SK-N-SH treated with all-trans-retinoic acid at 6 μM for 48 hours (cell line): ENCODE data around the gene TKT.

Source experiments
- ATAC-seq: fragments of 200-7000 bp; cut with Tn5 transposase; 3 replicates; pipeline ENCODE4 v1.9.1; 2020; ENCODE audit warnings: mild to moderate bottlenecking, moderate library complexity
- ARNTL ChIP-seq: fragments of 450-650 bp; formaldehyde crosslinking; IDR thresholded peaks from 2 replicates; pipeline ENCODE4 v1.5.0; 2020; ENCODE audit warnings: low read depth, mild to moderate bottlenecking, moderate library complexity, borderline replicate concordance
- CREB5 ChIP-seq: fragments of 250-450 bp; sonication (Bioruptor Pico); IDR thresholded peaks from 2 replicates; pipeline ENCODE4 v1.5.1; 2020; ENCODE audit warnings: low read depth, mild to moderate bottlenecking, moderate library complexity
- CSDC2 ChIP-seq: fragments of 250-450 bp; sonication (Bioruptor Pico); IDR thresholded peaks from 2 replicates; pipeline ENCODE4 v1.5.0; 2020; ENCODE audit warnings: mild to moderate bottlenecking, moderate library complexity
- CSRNP3 ChIP-seq: fragments of 250-450 bp; sonication (Bioruptor Pico); IDR thresholded peaks from 2 replicates; pipeline ENCODE4 v1.5.1; 2021; ENCODE audit warnings: mild to moderate bottlenecking, moderate library complexity
- ESRRG ChIP-seq: fragments of 250-450 bp; sonication (Bioruptor Pico); IDR thresholded peaks from 2 replicates; pipeline ENCODE4 v1.6.1; 2021; ENCODE audit warnings: mild to moderate bottlenecking
- GLIS3 ChIP-seq: fragments of 250-450 bp; sonication (Bioruptor Pico); IDR thresholded peaks from 2 replicates; pipeline ENCODE4 v1.5.0; 2020; ENCODE audit warnings: mild to moderate bottlenecking, moderate library complexity
- ISL1 ChIP-seq: fragments of 250-450 bp; sonication (Bioruptor Pico); IDR thresholded peaks from 2 replicates; pipeline ENCODE4 v2.1.2; 2022; ENCODE audit warnings: mild to moderate bottlenecking, moderate library complexity
- PATZ1 ChIP-seq: fragments of 250-450 bp; sonication (Bioruptor Pico); IDR thresholded peaks from 2 replicates; pipeline ENCODE4 v1.8.0; 2020; ENCODE audit warnings: mild to moderate bottlenecking, moderate library complexity, borderline replicate concordance
- POU6F1 ChIP-seq: fragments of 250-450 bp; sonication (Bioruptor Pico); IDR thresholded peaks from 2 replicates; pipeline ENCODE4 v1.8.0; 2021; ENCODE audit warnings: low read depth, mild to moderate bottlenecking, moderate library complexity, borderline replicate concordance
- PPARA ChIP-seq: fragments of 250-450 bp; sonication (Bioruptor Pico); IDR thresholded peaks from 2 replicates; pipeline ENCODE4 v1.5.0; 2020; ENCODE audit warnings: mild to moderate bottlenecking, borderline replicate concordance
- SNAI2 ChIP-seq: fragments of 250-450 bp; sonication (Bioruptor Pico); IDR thresholded peaks from 2 replicates; pipeline ENCODE4 v1.5.0; 2020; ENCODE audit warnings: mild to moderate bottlenecking, moderate library complexity
- TOX ChIP-seq: fragments of 250-450 bp; sonication (Bioruptor Pico); IDR thresholded peaks from 2 replicates; pipeline ENCODE4 v1.8.0; 2021; ENCODE audit warnings: mild to moderate bottlenecking, moderate library complexity, borderline replicate concordance
- TSHZ2 ChIP-seq: fragments of 250-450 bp; sonication (Bioruptor Pico); IDR thresholded peaks from 2 replicates; pipeline ENCODE4 v1.5.0; 2020; ENCODE audit warnings: mild to moderate bottlenecking, moderate library complexity
- ZC3H10 ChIP-seq: fragments of 250-450 bp; sonication (Bioruptor Pico); IDR thresholded peaks from 2 replicates; pipeline ENCODE4 v1.5.1; 2021; ENCODE audit warnings: mild to moderate bottlenecking, moderate library complexity
- ZFP3 ChIP-seq: fragments of 250-450 bp; sonication (Bioruptor Pico); IDR thresholded peaks from 2 replicates; pipeline ENCODE4 v1.5.0; 2020; ENCODE audit warnings: mild to moderate bottlenecking, moderate library complexity
- ZFP30 ChIP-seq: fragments of 450-650 bp; formaldehyde crosslinking; IDR thresholded peaks from 2 replicates; pipeline ENCODE4 v1.5.0; 2022; ENCODE audit warnings: mild to moderate bottlenecking, moderate library complexity
- ZNF565 ChIP-seq: fragments of 450-650 bp; formaldehyde crosslinking; conservative IDR thresholded peaks from 2 replicates; pipeline ENCODE4 v1.5.0; 2020; ENCODE audit warnings: low read depth, mild to moderate bottlenecking, moderate library complexity
- ZNF70 ChIP-seq: fragments of 450-650 bp; formaldehyde crosslinking; IDR thresholded peaks from 2 replicates; pipeline ENCODE4 v1.5.0; 2020; ENCODE audit warnings: mild to moderate bottlenecking, moderate library complexity

Gene TKT

GRCh38 chr3:53224536-53224935, 31.3 kb downstream of the TKT start (continued):
- no peak for TF ChIP-seq ZFP30 (CRISPR knock-in tag)
- no peak for TF ChIP-seq SNAI2 (CRISPR knock-in tag)
- no peak for TF ChIP-seq CSDC2 (CRISPR knock-in tag)

GRCh38 chr3:53224026-53224425, 31.8 kb downstream of the TKT start:
- no peak for TF ChIP-seq ZC3H10 (CRISPR knock-in tag)
- no peak for TF ChIP-seq ZNF70 (CRISPR knock-in tag)
- no peak for TF ChIP-seq ARNTL
- no peak for TF ChIP-seq ISL1
- no peak for TF ChIP-seq PATZ1 (CRISPR knock-in tag)
- TF ChIP-seq CREB5, result no peak
- no peak for TF ChIP-seq GLIS3 (CRISPR knock-in tag)
- TF ChIP-seq ZNF565 (CRISPR knock-in tag), result no peak
- TF ChIP-seq, all 23 proteins: peak for 0
- ATAC-seq, result no peak

GRCh38 chr3:53223541-53223966, 32.3 kb downstream of the TKT start:
- ATAC-seq, result no peak
- TF ChIP-seq ZFP3 (no peak), POU6F1 (CRISPR knock-in tag) (no peak), ARNTL (no peak), CSRNP3 (CRISPR knock-in tag) (no peak), CREB5 (no peak), TSHZ2 (CRISPR knock-in tag) (no peak), CSDC2 (CRISPR knock-in tag) (no peak), ZFP30 (CRISPR knock-in tag) (no peak), PPARA (CRISPR knock-in tag) (no peak), PATZ1 (CRISPR knock-in tag) (no peak), ZNF565 (CRISPR knock-in tag) (no peak), TOX (CRISPR knock-in tag) (no peak), ESRRG (CRISPR knock-in tag) (no peak)
